ENCODE data around the gene LMF1.

LMF1 gene

DNA sequence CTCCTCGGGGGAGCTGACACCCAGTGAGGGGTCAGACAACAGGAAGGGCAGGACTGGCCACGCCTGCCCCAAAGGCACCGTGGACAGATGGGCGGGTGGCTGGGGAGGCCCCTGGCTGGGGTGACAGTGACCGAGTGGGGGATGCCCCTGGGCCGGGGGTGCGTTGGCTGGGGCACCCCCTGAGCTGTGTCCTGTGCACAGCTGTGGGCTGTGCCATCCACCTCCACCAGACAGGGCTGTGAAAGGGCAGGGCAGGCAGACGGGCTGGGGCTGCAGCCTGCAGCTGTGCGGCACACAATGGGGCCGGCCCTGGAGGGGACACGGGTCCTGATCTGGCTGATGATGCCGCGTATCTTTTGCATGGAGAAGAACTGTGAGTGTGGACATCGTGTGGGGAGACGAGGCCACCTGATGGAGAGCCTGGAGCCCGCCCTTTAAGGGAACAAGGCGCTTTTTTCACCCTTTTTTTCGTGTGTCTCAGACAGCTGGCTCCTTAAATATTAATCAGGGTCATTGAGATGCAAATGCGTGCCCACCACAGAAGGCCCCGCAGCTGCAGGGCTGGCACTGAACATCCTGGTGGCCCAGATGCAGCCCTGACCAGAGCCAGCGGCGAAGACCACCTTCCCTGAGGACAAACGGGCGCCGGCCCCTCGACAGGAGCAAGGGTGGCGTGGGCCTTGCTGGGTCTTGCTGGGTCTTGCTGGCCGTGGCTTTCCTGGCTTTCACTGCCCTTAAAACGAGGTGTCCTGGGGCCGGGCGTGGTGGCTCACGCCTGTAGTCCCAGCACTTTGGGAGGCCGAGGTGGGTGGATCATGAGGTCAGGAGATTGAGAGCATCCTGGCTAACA, 127.8 kb downstream of the LMF1 start:
- H3F3A ChIP-seq (ENCODE audit: insufficient read depth), result no peaks in the 10 kb centered on the region
- H3K27me3 ChIP-seq (ENCODE audit: low read length), result no peaks in the 10 kb centered on the region
- H3K36me3 ChIP-seq (ENCODE audit: low read length), result no peaks in the 10 kb centered on the region
- H3K9me3 ChIP-seq (ENCODE audit: insufficient read depth, low read length), result no peaks in the 10 kb centered on the region
- H3K9ac ChIP-seq (ENCODE audit: low read length), result no peak overlapping the region
- no peak overlapping the region for H3K27ac ChIP-seq (ENCODE audit: low read depth, low read length)
- H3K4me3 ChIP-seq (ENCODE audit: insufficient read depth, low read length, poor library complexity, severe bottlenecking), result no peak overlapping the region
- no peaks in the 10 kb centered on the region for H3K9me2 ChIP-seq (replicated peaks; ENCODE audit: insufficient read depth, low read length)
- H2AFZ ChIP-seq (ENCODE audit: low read depth, low read length, severe bottlenecking), result no peak overlapping the region
- no peaks in the 10 kb centered on the region for H3K79me2 ChIP-seq (ENCODE audit: insufficient read depth, low read length)
- no peak for TF ChIP-seq EZH2phosphoT487 (conservative IDR thresholded peaks at IDR 0.05; ENCODE audit: low read length)
- TF ChIP-seq, protein P1, sequence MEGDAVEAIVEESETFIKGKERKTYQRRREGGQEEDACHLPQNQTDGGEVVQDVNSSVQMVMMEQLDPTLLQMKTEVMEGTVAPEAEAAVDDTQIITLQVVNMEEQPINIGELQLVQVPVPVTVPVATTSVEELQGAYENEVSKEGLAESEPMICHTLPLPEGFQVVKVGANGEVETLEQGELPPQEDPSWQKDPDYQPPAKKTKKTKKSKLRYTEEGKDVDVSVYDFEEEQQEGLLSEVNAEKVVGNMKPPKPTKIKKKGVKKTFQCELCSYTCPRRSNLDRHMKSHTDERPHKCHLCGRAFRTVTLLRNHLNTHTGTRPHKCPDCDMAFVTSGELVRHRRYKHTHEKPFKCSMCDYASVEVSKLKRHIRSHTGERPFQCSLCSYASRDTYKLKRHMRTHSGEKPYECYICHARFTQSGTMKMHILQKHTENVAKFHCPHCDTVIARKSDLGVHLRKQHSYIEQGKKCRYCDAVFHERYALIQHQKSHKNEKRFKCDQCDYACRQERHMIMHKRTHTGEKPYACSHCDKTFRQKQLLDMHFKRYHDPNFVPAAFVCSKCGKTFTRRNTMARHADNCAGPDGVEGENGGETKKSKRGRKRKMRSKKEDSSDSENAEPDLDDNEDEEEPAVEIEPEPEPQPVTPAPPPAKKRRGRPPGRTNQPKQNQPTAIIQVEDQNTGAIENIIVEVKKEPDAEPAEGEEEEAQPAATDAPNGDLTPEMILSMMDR (IDR thresholded peaks at IDR 0.05; ENCODE audit: insufficient read depth, low read length, poor library complexity, severe bottlenecking), result no peak
- no peak overlapping the region for H3K4me2 ChIP-seq (ENCODE audit: low read depth, low read length, poor library complexity, severe bottlenecking)
- no peaks in the 10 kb centered on the region for H4K20me1 ChIP-seq (ENCODE audit: low read depth, low read length)

DNA sequence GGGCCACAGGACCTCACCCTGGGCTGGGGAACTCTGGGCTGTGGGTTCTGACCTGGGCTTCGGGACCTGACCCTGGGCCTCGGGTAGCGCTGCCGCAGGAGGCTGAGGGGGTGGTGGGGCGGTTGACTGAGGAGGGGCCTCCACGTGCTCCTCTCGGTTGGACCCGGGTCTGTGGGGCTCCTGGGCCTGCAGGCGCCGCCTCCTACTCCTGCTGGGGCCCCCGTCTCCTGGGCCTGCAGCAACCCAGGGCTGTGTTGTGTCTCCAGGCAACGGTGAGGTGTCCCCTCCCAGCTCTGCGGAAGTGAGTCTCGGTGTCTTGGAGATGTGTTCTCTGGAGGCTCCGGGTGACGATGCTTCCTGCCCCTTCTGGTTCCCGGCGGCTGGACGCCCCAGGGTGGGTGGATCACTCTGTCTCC, 128.7 kb downstream of the LMF1 start:
- Histone ChIP-seq H3K9me2 (replicated peaks; ENCODE audit: insufficient read depth, low read length) (no peaks in the 10 kb centered on the region), H3K4me3 (ENCODE audit: insufficient read depth, low read length, poor library complexity, severe bottlenecking) (no peak overlapping the region), H3K79me2 (ENCODE audit: insufficient read depth, low read length) (no peaks in the 10 kb centered on the region), H3K36me3 (ENCODE audit: low read length) (no peaks in the 10 kb centered on the region), H4K20me1 (ENCODE audit: low read depth, low read length) (no peaks in the 10 kb centered on the region), H3K27me3 (ENCODE audit: low read length) (no peaks in the 10 kb centered on the region), H3K9ac (ENCODE audit: low read length) (no peak overlapping the region), H3K4me2 (ENCODE audit: low read depth, low read length, poor library complexity, severe bottlenecking) (no peak overlapping the region), H3K9me3 (ENCODE audit: insufficient read depth, low read length) (no peaks in the 10 kb centered on the region), H3K27ac (ENCODE audit: low read depth, low read length) (no peak overlapping the region), H3F3A (ENCODE audit: insufficient read depth) (no peaks in the 10 kb centered on the region), H2AFZ (ENCODE audit: low read depth, low read length, severe bottlenecking) (no peak overlapping the region)
- TF ChIP-seq, protein P1 (IDR thresholded peaks at IDR 0.05; ENCODE audit: insufficient read depth, low read length, poor library complexity, severe bottlenecking), result no peak
- TF ChIP-seq EZH2phosphoT487 (conservative IDR thresholded peaks at IDR 0.05; ENCODE audit: low read length), result no peak

DNA sequence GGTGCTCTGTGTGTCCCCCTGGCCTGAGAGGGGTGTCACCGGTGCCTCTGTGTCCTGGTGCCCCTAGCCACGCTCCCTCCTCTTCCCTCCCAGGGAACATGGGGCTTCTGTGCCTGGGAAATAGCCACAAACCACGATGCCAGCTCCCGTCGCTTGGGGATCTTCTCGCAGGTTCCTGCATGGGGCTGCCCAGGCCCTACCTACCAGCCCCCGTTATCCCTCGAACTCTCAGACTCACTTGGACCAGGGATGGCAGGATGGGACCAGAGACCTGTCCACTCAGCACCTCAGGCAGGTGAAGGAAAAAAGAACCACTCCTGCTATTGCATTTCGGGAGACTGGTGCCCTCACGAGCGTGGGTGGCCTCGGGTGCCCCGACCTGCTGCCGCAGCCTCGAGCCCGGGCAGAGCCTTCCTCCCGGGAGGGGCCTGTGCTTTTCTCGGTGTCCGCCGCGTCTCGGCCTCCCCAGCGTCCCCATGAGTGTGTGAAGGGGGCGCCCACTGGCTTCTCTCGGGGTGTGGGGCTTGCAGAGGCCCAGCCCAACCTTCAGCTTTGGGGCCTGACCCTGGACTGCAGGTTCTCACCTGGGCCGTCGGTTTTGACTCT, 129.2 kb downstream of the LMF1 start:
- Histone ChIP-seq H3K36me3 (ENCODE audit: low read length) (no peaks in the 10 kb centered on the region), H4K20me1 (ENCODE audit: low read depth, low read length) (no peaks in the 10 kb centered on the region), H3F3A (ENCODE audit: insufficient read depth) (no peaks in the 10 kb centered on the region), H3K9ac (ENCODE audit: low read length) (no peak overlapping the region), H3K4me3 (ENCODE audit: insufficient read depth, low read length, poor library complexity, severe bottlenecking) (no peak overlapping the region), H3K27me3 (ENCODE audit: low read length) (no peaks in the 10 kb centered on the region), H3K79me2 (ENCODE audit: insufficient read depth, low read length) (no peaks in the 10 kb centered on the region), H3K4me2 (ENCODE audit: low read depth, low read length, poor library complexity, severe bottlenecking) (no peak overlapping the region), H3K9me3 (ENCODE audit: insufficient read depth, low read length) (no peaks in the 10 kb centered on the region), H3K9me2 (replicated peaks; ENCODE audit: insufficient read depth, low read length) (no peaks in the 10 kb centered on the region), H3K27ac (ENCODE audit: low read depth, low read length) (no peak overlapping the region), H2AFZ (ENCODE audit: low read depth, low read length, severe bottlenecking) (no peak overlapping the region)
- TF ChIP-seq, protein P1 (IDR thresholded peaks at IDR 0.05; ENCODE audit: insufficient read depth, low read length, poor library complexity, severe bottlenecking), result no peak
- TF ChIP-seq EZH2phosphoT487 (conservative IDR thresholded peaks at IDR 0.05; ENCODE audit: low read length), result no peak

Measured in SU-DHL-6 (cell line).